ENCODE results near the gene TNRC6C.

TNRC6C gene

DNA sequence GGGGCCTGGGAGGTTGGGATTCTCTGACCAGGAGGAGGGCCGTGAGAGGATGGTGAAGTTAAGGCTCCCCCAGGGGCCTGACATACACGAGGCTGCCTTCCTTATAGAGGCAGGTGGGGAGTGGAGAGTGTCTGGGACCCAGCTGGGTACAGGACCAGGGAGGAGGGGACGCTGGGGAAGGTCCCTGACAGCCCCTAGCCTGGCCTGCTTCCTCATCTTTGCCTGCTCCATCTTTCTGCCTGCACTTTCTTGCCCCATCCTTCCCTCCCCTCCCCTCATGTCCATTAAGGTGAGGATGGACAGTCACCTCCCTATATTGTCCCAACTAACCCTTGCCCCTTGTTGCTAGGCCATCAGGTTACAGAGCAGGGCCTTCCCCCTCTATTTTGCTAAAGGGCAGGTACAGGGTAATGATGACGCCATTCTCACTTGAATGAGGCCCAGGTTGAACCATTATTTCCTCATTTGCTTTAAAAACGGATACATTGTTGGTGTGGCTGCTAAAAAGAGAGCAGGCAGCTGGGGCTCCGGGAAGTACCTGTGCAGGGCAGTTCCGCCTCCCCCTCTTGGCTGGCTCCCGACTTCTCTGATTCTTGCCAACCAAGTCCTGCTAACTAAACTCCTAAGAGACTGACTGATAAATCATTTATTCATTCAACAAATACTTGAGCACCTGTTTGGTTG, 189.0 kb downstream of the TNRC6C start:
- H3K4me3 ChIP-seq (ENCODE audit: low read depth, low read length): no peak overlapping the region
- peaks cover 4% of the 10 kb centered on the region for H3K4me1 ChIP-seq (ENCODE audit: control insufficient read depth, insufficient read depth, low read length)
- CTCF ChIA-PET: interaction anchor here (0.6 to 1.5 kb wide), 4 partner anchors 10 to 213 kb away, joined by 3 to 6 read pairs (median 4); no protein-coding TSS in a partner anchor
- POLR2A ChIA-PET: interaction anchor here (1.2 kb wide), 1 partner anchor 14 kb away, joined by 4 read pairs; no protein-coding TSS in a partner anchor
- TF ChIP-seq ZNF692 (tag by site-specific recombination; IDR thresholded peaks at IDR 0.05) (no peak), ZNF223 (tag by site-specific recombination; IDR thresholded peaks at IDR 0.05) (0 out of 2 replicates have a peak, but pooled peaks have one; percentile 47), ZNF513 (tag by site-specific recombination; IDR thresholded peaks at IDR 0.05) (no peak)
- H3K36me3 ChIP-seq (ENCODE audit: control insufficient read depth in 2 of 2, insufficient read depth in 1 of 2, low read length in 2 of 2): no peaks in the 10 kb centered on the region
- H3K27ac ChIP-seq (ENCODE audit: extremely low read depth, low read depth, low read length): no peak overlapping the region
- H3K9me3 ChIP-seq (ENCODE audit: control insufficient read depth, insufficient read depth, low read depth, low read length): no peaks in the 10 kb centered on the region

GRCh38 chr17:78148286-78149016, 189.9 kb downstream of the TNRC6C start:
- TF ChIP-seq, protein P1, sequence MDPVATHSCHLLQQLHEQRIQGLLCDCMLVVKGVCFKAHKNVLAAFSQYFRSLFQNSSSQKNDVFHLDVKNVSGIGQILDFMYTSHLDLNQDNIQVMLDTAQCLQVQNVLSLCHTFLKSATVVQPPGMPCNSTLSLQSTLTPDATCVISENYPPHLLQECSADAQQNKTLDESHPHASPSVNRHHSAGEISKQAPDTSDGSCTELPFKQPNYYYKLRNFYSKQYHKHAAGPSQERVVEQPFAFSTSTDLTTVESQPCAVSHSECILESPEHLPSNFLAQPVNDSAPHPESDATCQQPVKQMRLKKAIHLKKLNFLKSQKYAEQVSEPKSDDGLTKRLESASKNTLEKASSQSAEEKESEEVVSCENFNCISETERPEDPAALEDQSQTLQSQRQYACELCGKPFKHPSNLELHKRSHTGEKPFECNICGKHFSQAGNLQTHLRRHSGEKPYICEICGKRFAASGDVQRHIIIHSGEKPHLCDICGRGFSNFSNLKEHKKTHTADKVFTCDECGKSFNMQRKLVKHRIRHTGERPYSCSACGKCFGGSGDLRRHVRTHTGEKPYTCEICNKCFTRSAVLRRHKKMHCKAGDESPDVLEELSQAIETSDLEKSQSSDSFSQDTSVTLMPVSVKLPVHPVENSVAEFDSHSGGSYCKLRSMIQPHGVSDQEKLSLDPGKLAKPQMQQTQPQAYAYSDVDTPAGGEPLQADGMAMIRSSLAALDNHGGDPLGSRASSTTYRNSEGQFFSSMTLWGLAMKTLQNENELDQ (tag by site-specific recombination; IDR thresholded peaks at IDR 0.05; ENCODE audit: low read depth): no peak
- no peak for TF ChIP-seq ZNF324 (tag by site-specific recombination; IDR thresholded peaks at IDR 0.05)
- TF ChIP-seq, protein P2, sequence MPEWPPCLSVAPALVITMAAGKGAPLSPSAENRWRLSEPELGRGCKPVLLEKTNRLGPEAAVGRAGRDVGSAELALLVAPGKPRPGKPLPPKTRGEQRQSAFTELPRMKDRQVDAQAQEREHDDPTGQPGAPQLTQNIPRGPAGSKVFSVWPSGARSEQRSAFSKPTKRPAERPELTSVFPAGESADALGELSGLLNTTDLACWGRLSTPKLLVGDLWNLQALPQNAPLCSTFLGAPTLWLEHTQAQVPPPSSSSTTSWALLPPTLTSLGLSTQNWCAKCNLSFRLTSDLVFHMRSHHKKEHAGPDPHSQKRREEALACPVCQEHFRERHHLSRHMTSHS (tag by site-specific recombination; IDR thresholded peaks at IDR 0.05): no peak
- TF ChIP-seq ZNF768 (tag by site-specific recombination; IDR thresholded peaks at IDR 0.05): no peak
- TF ChIP-seq ZNF529 (tag by site-specific recombination; IDR thresholded peaks at IDR 0.05; ENCODE audit: insufficient replicate concordance): no peak
- TF ChIP-seq GLIS2 (tag by site-specific recombination; IDR thresholded peaks at IDR 0.05): 0 out of 2 replicates have a peak, but pooled peaks have one; percentile 21
- no peak for TF ChIP-seq PBX3 (CRISPR knock-in tag; IDR thresholded peaks at IDR 0.05)
- CTCF ChIA-PET: interaction anchor here (1.5 kb wide), 1 partner anchor 212 kb away, joined by 4 read pairs; no protein-coding TSS in a partner anchor
- H3K9me3 ChIP-seq (ENCODE audit: control insufficient read depth, insufficient read depth, low read depth, low read length): no peaks in the 10 kb centered on the region
- H3K4me1 ChIP-seq (ENCODE audit: control insufficient read depth, insufficient read depth, low read length): peaks cover 4% of the 10 kb centered on the region
- H3K36me3 ChIP-seq (ENCODE audit: control insufficient read depth in 2 of 2, insufficient read depth in 1 of 2, low read length in 2 of 2): no peaks in the 10 kb centered on the region
- H3K27ac ChIP-seq (ENCODE audit: extremely low read depth, low read depth, low read length): no peak overlapping the region
- POLR2A ChIA-PET: interaction anchor here (1.2 to 1.3 kb wide), 2 partner anchors 8 to 13 kb away, joined by 4 to 8 read pairs; no protein-coding TSS in a partner anchor
- no peak overlapping the region for H3K4me3 ChIP-seq (ENCODE audit: low read depth, low read length)

Data from HEK293 (cell line).